GM12864 (cell line): Measurements from ENCODE around the gene PRCP.

ENCODE experiments used
- DNase-seq: peaks from one replicate; pipeline ENCODE4 v3.0.0-alpha.2; 2011; ENCODE audit warnings: low read depth
- H3K4me3 ChIP-seq: 2 replicates; pipeline ENCODE4 v1.5.1; 2011; ENCODE audit warnings: mild to moderate bottlenecking, low read depth, low read length, control low read depth
- TF ChIP-seq, protein P1 (sequence below): IDR thresholded peaks from 2 replicates; pipeline ENCODE4 v1.5.1; 2011; ENCODE audit warnings: low read depth, mild to moderate bottlenecking, moderate library complexity, low read length, control low read depth, inconsistent platforms; ENCODE audit errors: missing control alignments

PRCP gene

DNA sequence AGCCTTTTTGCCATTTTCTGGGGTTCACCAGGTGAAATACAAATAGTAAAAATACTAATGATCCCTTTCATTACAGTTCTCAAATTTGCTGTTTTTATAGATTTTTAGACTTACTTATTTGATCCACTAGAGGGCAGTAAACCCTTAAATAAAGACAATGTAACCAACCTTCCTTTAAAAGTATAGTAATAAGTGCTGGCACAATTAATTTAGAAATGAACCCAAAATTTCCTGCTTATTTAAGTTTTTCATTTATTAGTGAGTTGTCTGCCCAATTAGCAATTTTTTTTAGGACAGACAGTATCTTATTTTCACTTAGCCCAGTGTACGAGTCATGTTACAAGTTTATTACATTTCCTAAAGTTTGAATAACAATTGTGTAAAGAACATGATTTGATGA is 6.0 kb upstream of the PRCP start:
- no peak for DNase-seq
- TF ChIP-seq, protein P1, sequence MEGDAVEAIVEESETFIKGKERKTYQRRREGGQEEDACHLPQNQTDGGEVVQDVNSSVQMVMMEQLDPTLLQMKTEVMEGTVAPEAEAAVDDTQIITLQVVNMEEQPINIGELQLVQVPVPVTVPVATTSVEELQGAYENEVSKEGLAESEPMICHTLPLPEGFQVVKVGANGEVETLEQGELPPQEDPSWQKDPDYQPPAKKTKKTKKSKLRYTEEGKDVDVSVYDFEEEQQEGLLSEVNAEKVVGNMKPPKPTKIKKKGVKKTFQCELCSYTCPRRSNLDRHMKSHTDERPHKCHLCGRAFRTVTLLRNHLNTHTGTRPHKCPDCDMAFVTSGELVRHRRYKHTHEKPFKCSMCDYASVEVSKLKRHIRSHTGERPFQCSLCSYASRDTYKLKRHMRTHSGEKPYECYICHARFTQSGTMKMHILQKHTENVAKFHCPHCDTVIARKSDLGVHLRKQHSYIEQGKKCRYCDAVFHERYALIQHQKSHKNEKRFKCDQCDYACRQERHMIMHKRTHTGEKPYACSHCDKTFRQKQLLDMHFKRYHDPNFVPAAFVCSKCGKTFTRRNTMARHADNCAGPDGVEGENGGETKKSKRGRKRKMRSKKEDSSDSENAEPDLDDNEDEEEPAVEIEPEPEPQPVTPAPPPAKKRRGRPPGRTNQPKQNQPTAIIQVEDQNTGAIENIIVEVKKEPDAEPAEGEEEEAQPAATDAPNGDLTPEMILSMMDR = peak; percentile 26
- no peak overlapping the region for H3K4me3 ChIP-seq

- no peak overlapping the region for H3K4me3 ChIP-seq
- TF ChIP-seq, protein P1 = no peak
Measured at GRCh38 chr11:82903843-82904586, 3.8 kb upstream of the PRCP start.

DNA sequence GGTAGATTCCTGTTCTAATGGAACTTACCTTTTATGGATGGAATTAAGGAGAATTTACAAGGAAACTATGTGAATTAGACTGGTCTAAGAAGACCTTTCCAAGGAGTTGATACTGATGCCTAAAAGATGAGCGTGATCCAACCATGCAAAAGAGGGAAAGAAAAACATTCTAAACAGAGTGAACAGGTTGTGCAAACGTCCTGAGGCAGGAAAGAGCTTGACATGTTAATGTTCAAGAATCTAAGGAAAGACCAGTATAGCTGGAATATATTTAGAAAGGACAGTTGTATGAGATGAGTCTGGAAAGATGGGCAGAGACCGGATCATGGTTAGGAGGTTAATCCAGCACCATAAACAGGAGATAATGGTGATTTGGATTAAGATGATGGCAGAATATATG is 2.6 kb upstream of the PRCP start:
- no peak for DNase-seq
- TF ChIP-seq, protein P1 = no peak
- peak overlapping the region; percentile 98; the same call in 1 of the 2 replicates for H3K4me3 ChIP-seq

More at GRCh38 chr11:82903843-82904586, 3.8 kb upstream of the PRCP start:
- no peak for DNase-seq

GRCh38 chr11:82901922-82902485 is 1.8 kb upstream of the PRCP start:
- peak overlapping the region; percentile 98 for H3K4me3 ChIP-seq
- no peak for DNase-seq
- TF ChIP-seq, protein P1 = no peak

- H3K4me3 ChIP-seq = peak within 1 kb of the TSS; percentile 98
- TF ChIP-seq, protein P1 = peak; percentile 4
- DNase-seq = peak; percentile 98
Measured at GRCh38 chr11:82901165-82901921, 1.1 kb upstream of the PRCP start, which contains the start of gene DDIAS. TSS of gene DDIAS (plus strand) at chr11:82901736. CDS start at chr11:82914739, 13,003 bp downstream.

- TF ChIP-seq, protein P1 = no peak
- DNase-seq = no peak
- peak overlapping the region; percentile 98 for H3K4me3 ChIP-seq
Measured at GRCh38 chr11:82899957-82900276, 313 bp downstream of the PRCP start.
